Measurements from ENCODE around the gene PNO1. TPM values are rescaled to one million over a fixed set of nuclear protein-coding genes. Genes with fewer than 3 reads are reported as not detected.

PNO1 gene
- polyA plus RNA-seq, 1 donor (not counting 4 experiments of a cell fraction or from before 2014, with no cell fraction given) = 22.5 TPM

- dilution Hi-C loops (cut with MboI; ENCODE audit: extremely low pct_ligation_motif_present, low sequenced_read_pairs) = no loop called here
- H3K9me3 ChIP-seq (ENCODE audit: control insufficient read depth, low read depth, low read length) = no peaks in the 10 kb centered on the region
- no peaks in the 10 kb centered on the region for H3K9me1 ChIP-seq (ENCODE audit: control insufficient read depth, extremely low read depth, insufficient read depth, low read length)
- H3K4me3 ChIP-seq (ENCODE audit: control insufficient read depth in 2 of 3, extremely low read depth in 1 of 3, insufficient read depth in 2 of 3, low read depth in 1 of 3, low read length in 3 of 3) = peak overlapping the region; percentile 74 to 97 (median 78)
- H3K4me1 ChIP-seq (ENCODE audit: control insufficient read depth, extremely low read depth, insufficient read depth, low read length) = peaks cover 10% of the 10 kb centered on the region
- TF ChIP-seq EZH2 (IDR thresholded peaks at IDR 0.05; ENCODE audit: low read length) (no peak), CTCF (optimal IDR thresholded peaks at IDR 0.05 in 1 of 3, IDR thresholded peaks at IDR 0.05 in 1 of 3, conservative IDR thresholded peaks at IDR 0.05 in 1 of 3; ENCODE audit: extremely low read depth in 1 of 3, insufficient read depth in 2 of 3, low read length in 3 of 3) (no peak)
- no peaks in the 10 kb centered on the region for H4K20me1 ChIP-seq (ENCODE audit: control insufficient read depth, extremely low read depth, insufficient read depth, low read length)
- H3K27ac ChIP-seq (ENCODE audit: control insufficient read depth, insufficient read depth, low read length) = peak overlapping the region; percentile 100
- peaks cover 48% of the 10 kb centered on the region for H3K79me2 ChIP-seq (ENCODE audit: control insufficient read depth, insufficient read depth, low read length)
- H3K36me3 ChIP-seq (ENCODE audit: control insufficient read depth in 2 of 2, extremely low read depth in 1 of 2, insufficient read depth in 2 of 2, low read length in 2 of 2) = peaks cover 2 to 15% of the 10 kb centered on the region in 2 experiments
- no peak for FAIRE-seq
- H2AFZ ChIP-seq (ENCODE audit: control insufficient read depth, low read length) = peak overlapping the region; percentile 99
- no peaks in the 10 kb centered on the region for H3K27me3 ChIP-seq (ENCODE audit: control insufficient read depth, extremely low read depth, insufficient read depth, low read length)
- DNase-seq (ENCODE audit: low read depth, low spot score) = no peak
- H3K4me2 ChIP-seq (ENCODE audit: control insufficient read depth, extremely low read depth, insufficient read depth, low read depth, low read length) = peak overlapping the region; percentile 93
- H3K9ac ChIP-seq (ENCODE audit: control insufficient read depth, extremely low read depth, insufficient read depth, low read length) = peak overlapping the region; percentile 99
Measured at GRCh38 chr2:68157002-68157401, 686 bp upstream of the PNO1 start.

DNA sequence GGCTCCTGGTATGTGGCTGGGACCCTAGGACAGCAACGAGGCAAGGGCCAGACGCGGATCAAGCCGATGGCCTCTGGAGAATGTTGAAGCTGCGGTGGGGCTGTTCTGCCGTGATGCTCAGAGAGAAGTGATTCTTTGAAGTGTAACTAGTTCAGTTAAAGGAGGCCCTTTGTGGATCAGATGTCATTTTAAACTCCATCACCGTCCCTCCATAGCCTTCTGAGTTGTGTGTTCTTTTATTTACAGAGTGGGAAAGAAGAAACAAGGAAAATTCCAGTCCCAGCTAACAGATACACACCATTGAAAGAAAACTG, 403 bp downstream of the PNO1 start:
- DNase-seq (ENCODE audit: low read depth, low spot score) = no peak

More for the DNA sequence above, 403 bp downstream of the PNO1 start:
- Histone ChIP-seq H3K9me3 (ENCODE audit: control insufficient read depth, low read depth, low read length) (no peaks in the 10 kb centered on the region), H3K79me2 (ENCODE audit: control insufficient read depth, insufficient read depth, low read length) (peaks cover 48% of the 10 kb centered on the region), H4K20me1 (ENCODE audit: control insufficient read depth, extremely low read depth, insufficient read depth, low read length) (no peaks in the 10 kb centered on the region), H2AFZ (ENCODE audit: control insufficient read depth, low read length) (peak overlapping the region; percentile 91), H3K36me3 (ENCODE audit: control insufficient read depth in 2 of 2, extremely low read depth in 1 of 2, insufficient read depth in 2 of 2, low read length in 2 of 2) (peaks cover 4 to 15% of the 10 kb centered on the region in 2 experiments), H3K4me3 (ENCODE audit: control insufficient read depth in 2 of 3, extremely low read depth in 1 of 3, insufficient read depth in 2 of 3, low read depth in 1 of 3, low read length in 3 of 3) (peak overlapping the region; percentile 74 to 97 (median 78)), H3K27me3 (ENCODE audit: control insufficient read depth, extremely low read depth, insufficient read depth, low read length) (no peaks in the 10 kb centered on the region), H3K9ac (ENCODE audit: control insufficient read depth, extremely low read depth, insufficient read depth, low read length) (peak overlapping the region; percentile 99), H3K4me2 (ENCODE audit: control insufficient read depth, extremely low read depth, insufficient read depth, low read depth, low read length) (peak overlapping the region; percentile 92), H3K9me1 (ENCODE audit: control insufficient read depth, extremely low read depth, insufficient read depth, low read length) (no peaks in the 10 kb centered on the region), H3K27ac (ENCODE audit: control insufficient read depth, insufficient read depth, low read length) (peak overlapping the region; percentile 100), H3K4me1 (ENCODE audit: control insufficient read depth, extremely low read depth, insufficient read depth, low read length) (peaks cover 10% of the 10 kb centered on the region)
- TF ChIP-seq CTCF (optimal IDR thresholded peaks at IDR 0.05 in 1 of 3, IDR thresholded peaks at IDR 0.05 in 1 of 3, conservative IDR thresholded peaks at IDR 0.05 in 1 of 3; ENCODE audit: extremely low read depth in 1 of 3, insufficient read depth in 2 of 3, low read length in 3 of 3) (no peak), EZH2 (IDR thresholded peaks at IDR 0.05; ENCODE audit: low read length) (no peak)
- dilution Hi-C loops (cut with MboI; ENCODE audit: extremely low pct_ligation_motif_present, low sequenced_read_pairs) = no loop called here
- no peak for FAIRE-seq
